IPS-15b (cell line): ENCODE results near the gene MRFAP1L1.
"Not testable (repeated sequence)": the region's sequence is repeated elsewhere in the genome, so short reads cannot be mapped to it uniquely, and the experiment has no call there.

ENCODE experiments used
- H3K27me3 ChIP-seq: one replicate; pipeline ENCODE4 v1.6.1; 2013; ENCODE audit warnings: low read length; ENCODE audit not compliant: control insufficient read depth, insufficient read depth
- H3K36me3 ChIP-seq: one replicate; pipeline ENCODE4 v1.6.1; 2013; ENCODE audit warnings: low read length; ENCODE audit not compliant: control insufficient read depth, insufficient read depth
- H3K4me1 ChIP-seq: one replicate; pipeline ENCODE4 v1.6.1; 2013; ENCODE audit warnings: mild to moderate bottlenecking, low read length; ENCODE audit not compliant: control insufficient read depth, insufficient read depth
- H3K4me3 ChIP-seq: one replicate; pipeline ENCODE4 v1.5.1; 2013; ENCODE audit warnings: low read depth, low read length
- H3K9ac ChIP-seq: one replicate; pipeline ENCODE4 v1.6.1; 2013; ENCODE audit warnings: low read depth, mild to moderate bottlenecking, low read length
- H3K9me3 ChIP-seq: one replicate; pipeline ENCODE4 v1.6.1; 2013; ENCODE audit warnings: mild to moderate bottlenecking, low read length; ENCODE audit not compliant: control insufficient read depth, insufficient read depth

MRFAP1L1 gene

GRCh38 chr4:6709230-6710114, at the start of gene MRFAP1L1:
TSS of gene MRFAP1L1 (minus strand) at chr4:6709865. CDS start at chr4:6709629, 236 bp downstream.
- peaks cover 3% of the 10 kb centered on the region for H3K27me3 ChIP-seq
- H3K4me1 ChIP-seq: peaks cover 2% of the 10 kb centered on the region
- no peaks in the 10 kb centered on the region for H3K9me3 ChIP-seq
- no peaks in the 10 kb centered on the region for H3K36me3 ChIP-seq
- peak within 1 kb of the TSS; percentile 88 for H3K9ac ChIP-seq
- peak within 1 kb of the TSS; percentile 95 for H3K4me3 ChIP-seq

GRCh38 chr4:6758728-6759127, 49.1 kb upstream of the MRFAP1L1 start:
- H3K4me1 ChIP-seq: no peaks in the 10 kb centered on the region
- no peak overlapping the region for H3K9ac ChIP-seq
- no peaks in the 10 kb centered on the region for H3K36me3 ChIP-seq
- no peaks in the 10 kb centered on the region for H3K27me3 ChIP-seq
- H3K9me3 ChIP-seq: no peaks in the 10 kb centered on the region
- H3K4me3 ChIP-seq: no peak overlapping the region

GRCh38 chr4:6756345-6756744, 46.7 kb upstream of the MRFAP1L1 start:
- H3K36me3 ChIP-seq, H3K4me1 ChIP-seq, H3K27me3 ChIP-seq: not testable (repeated sequence)

GRCh38 chr4:6755088-6755753, 45.6 kb upstream of the MRFAP1L1 start:
- H3K4me1 ChIP-seq: no peaks in the 10 kb centered on the region
- H3K9me3 ChIP-seq: no peaks in the 10 kb centered on the region
- H3K4me3 ChIP-seq: no peak overlapping the region
- H3K36me3 ChIP-seq: no peaks in the 10 kb centered on the region
- H3K27me3 ChIP-seq: no peaks in the 10 kb centered on the region
- no peak overlapping the region for H3K9ac ChIP-seq

More at GRCh38 chr4:6756345-6756744, 46.7 kb upstream of the MRFAP1L1 start:
- not testable (repeated sequence) for H3K9me3 ChIP-seq, H3K9ac ChIP-seq, H3K4me3 ChIP-seq

- Histone ChIP-seq H3K27me3 (no peaks in the 10 kb centered on the region), H3K4me1 (no peaks in the 10 kb centered on the region), H3K9me3 (no peaks in the 10 kb centered on the region), H3K36me3 (peaks cover 2% of the 10 kb centered on the region), H3K9ac (no peak overlapping the region), H3K4me3 (no peak overlapping the region)
Measured at GRCh38 chr4:6754481-6755087, 44.9 kb upstream of the MRFAP1L1 start.

GRCh38 chr4:6753891-6754290, 44.2 kb upstream of the MRFAP1L1 start:
- Histone ChIP-seq H3K9me3 (no peaks in the 10 kb centered on the region), H3K9ac (no peak overlapping the region), H3K4me3 (no peak overlapping the region), H3K4me1 (no peaks in the 10 kb centered on the region), H3K36me3 (peaks cover 2% of the 10 kb centered on the region), H3K27me3 (no peaks in the 10 kb centered on the region)

GRCh38 chr4:6753103-6753560, 43.5 kb upstream of the MRFAP1L1 start:
- Histone ChIP-seq H3K27me3 (no peaks in the 10 kb centered on the region), H3K9ac (no peak overlapping the region), H3K9me3 (no peaks in the 10 kb centered on the region), H3K4me1 (no peaks in the 10 kb centered on the region), H3K4me3 (no peak overlapping the region), H3K36me3 (peaks cover 2% of the 10 kb centered on the region)

GRCh38 chr4:6752486-6752829, 42.8 kb upstream of the MRFAP1L1 start:
- H3K4me3 ChIP-seq: no peak overlapping the region
- H3K4me1 ChIP-seq: no peaks in the 10 kb centered on the region
- no peaks in the 10 kb centered on the region for H3K27me3 ChIP-seq
- peaks cover 2% of the 10 kb centered on the region for H3K36me3 ChIP-seq
- no peaks in the 10 kb centered on the region for H3K9me3 ChIP-seq
- H3K9ac ChIP-seq: no peak overlapping the region

GRCh38 chr4:6751611-6752485, 42.2 kb upstream of the MRFAP1L1 start:
- no peak overlapping the region for H3K4me3 ChIP-seq
- H3K36me3 ChIP-seq: peaks cover 2% of the 10 kb centered on the region
- no peak overlapping the region for H3K9ac ChIP-seq
- H3K4me1 ChIP-seq: no peaks in the 10 kb centered on the region
- H3K9me3 ChIP-seq: no peaks in the 10 kb centered on the region
- no peaks in the 10 kb centered on the region for H3K27me3 ChIP-seq

GRCh38 chr4:6750286-6751221, 40.9 kb upstream of the MRFAP1L1 start:
- Histone ChIP-seq H3K9ac (no peak overlapping the region), H3K4me1 (no peaks in the 10 kb centered on the region), H3K4me3 (no peak overlapping the region), H3K27me3 (no peaks in the 10 kb centered on the region), H3K36me3 (peaks cover 2% of the 10 kb centered on the region), H3K9me3 (no peaks in the 10 kb centered on the region)
